H1 (cell line): ENCODE data around the gene DOCK1. TPM values are rescaled to one million over a fixed set of nuclear protein-coding genes. Genes with fewer than 3 reads are reported as not detected.

Source experiments
- ASH2L ChIP-seq: fragments of 200-600, 300-600 bp; sonication (generic); IDR thresholded peaks from one replicate; pipeline ENCODE4 v1.7.1; 2017; ENCODE audit warnings: low read length
- CHD7 ChIP-seq: fragments of 300-600 bp; sonication (generic); IDR thresholded peaks from 2 replicates; pipeline ENCODE4 v1.7.1; 2012; ENCODE audit warnings: low read length, moderate library complexity, mild to moderate bottlenecking, inconsistent platforms; ENCODE audit not compliant: insufficient replicate concordance
- EGR1 ChIP-seq: IDR thresholded peaks from 2 replicates; pipeline ENCODE4 v1.6.1; 2011; ENCODE audit warnings: low read depth, low read length, borderline replicate concordance
- EZH2 ChIP-seq: fragments of 200-600 bp; sonication (generic); IDR thresholded peaks from 2 replicates; pipeline ENCODE4 v1.7.1; 2012; ENCODE audit warnings: low read depth, mild to moderate bottlenecking, moderate library complexity, low read length, inconsistent platforms; ENCODE audit not compliant: severe bottlenecking
- JUND ChIP-seq: IDR thresholded peaks from 2 replicates; pipeline ENCODE4 v1.6.1; 2011; ENCODE audit warnings: mild to moderate bottlenecking, improper control_type of control experiment, low read length
- RAD21 ChIP-seq, 2 experiments: IDR thresholded peaks in 1 of 2; conservative IDR thresholded peaks in 1 of 2; 2 replicates each; pipeline ENCODE4 v1.6.1; 2011; ENCODE audit warnings: low read depth in 2 of 2, low read length in 2 of 2, improper control_type of control experiment in 1 of 2, inconsistent platforms in 1 of 2, mild to moderate bottlenecking in 1 of 2, moderate library complexity in 1 of 2
- RFX5 ChIP-seq: IDR thresholded peaks from 2 replicates; pipeline ENCODE4 v1.6.1; 2011; ENCODE audit warnings: low read depth, low read length, improper control_type of control experiment, borderline replicate concordance
- SIX5 ChIP-seq: IDR thresholded peaks from 2 replicates; pipeline ENCODE4 v1.6.1; 2011; ENCODE audit warnings: mild to moderate bottlenecking, low read depth, low read length
- TAF1 ChIP-seq: IDR thresholded peaks from 2 replicates; pipeline ENCODE4 v1.6.1; 2011; ENCODE audit warnings: mild to moderate bottlenecking, low read depth, low read length
- TBP ChIP-seq: IDR thresholded peaks from 2 replicates; pipeline ENCODE4 v1.6.1; 2011; ENCODE audit warnings: low read depth, low read length, improper control_type of control experiment
- polyA plus RNA-seq, 7 experiments: library from polyadenylated mRNA; depleted of rRNA in 3 of 7; stranded (reverse) in 5 of 7; unstranded in 2 of 7; fragments of >200 nt in 5 of 7; fragments of 200-250 nt in 2 of 7; gene quantifications; 1 replicate in 5 of 7; 2 replicates in 1 of 7; 4 replicates in 1 of 7; pipeline versions ENCODE4 v1.2.1 to v1.2.3, GENCODE V29; 2011 to 2013; ENCODE audit warnings: missing spikeins in 2 of 7, mixed read lengths in 2 of 7
- total RNA-seq: library from RNA; stranded (reverse); fragmentation: NEBNext Ultra II Directional; extraction: Animal tissue kit (Norgen Biotek cat#: 25700); gene quantifications from 2 replicates; pipeline ENCODE4 v1.2.1, GENCODE V29; 2021

Gene DOCK1
- total and polyA plus RNA-seq, 2 of the 8 experiments (the other 6 are each of a cell fraction or from before 2014, with no cell fraction given) = 11.6 to 53.0 TPM

GRCh38 chr10:126905776-126906703 is 812 bp downstream of the DOCK1 start (continued):
- peak; percentile 73 for TF ChIP-seq TAF1
- no peak for TF ChIP-seq CHD7
- no peak for TF ChIP-seq EGR1
- TF ChIP-seq JUND = no peak
- peak; percentile 39 for TF ChIP-seq EZH2
- TF ChIP-seq RAD21 (IDR thresholded peaks at IDR 0.05 in 1 of 2, conservative IDR thresholded peaks at IDR 0.05 in 1 of 2; ENCODE audit: low read depth in 2 of 2, low read length in 2 of 2) = no peak
- no peak for TF ChIP-seq RFX5
- TF ChIP-seq ASH2L = peak; percentile 41
- TF ChIP-seq SIX5 = no peak
- peak; percentile 39; the same call in 1 of the 2 replicates for TF ChIP-seq TBP
- TF ChIP-seq, all 59 proteins: peak for 11
